IMR-90 (cell line): ENCODE data around the gene RRP1B. TPM values are rescaled to one million over a fixed set of nuclear protein-coding genes. Genes with fewer than 3 reads are reported as not detected.
A peak's percentile ranks its signal among the peaks of the same experiment; 100 is the strongest.

Experiments
- ATAC-seq: fragments of 200-7000 bp; cut with Tn5 transposase; 2 replicates; pipeline ENCODE4 v1.9.1; 2020; ENCODE audit warnings: low read depth, mild to moderate bottlenecking, moderate library complexity
- BruUV-seq: library from RNA; stranded (reverse); fragments of 400-500 nt; replicated peaks from 2 replicates; lab custom pipeline; 2021; lab: Mats Ljungman, UMichigan
- CTCF ChIA-PET: fragments of 300-600 bp; formaldehyde crosslinking; extraction: SDS; loops from one replicate; lab custom pipeline; 2021; ENCODE audit warnings: antibody characterized with exemption; lab: Yijun Ruan, JAX
- POLR2A ChIA-PET: fragments of 300-600 bp; sonication (Branson Sonifier 250); formaldehyde crosslinking; loops from one replicate; lab custom pipeline; 2022; ENCODE audit warnings: antibody characterized with exemption; ENCODE audit not compliant: unreplicated experiment; lab: Charles Lee
- DNase-seq: peaks from one replicate; pipeline ENCODE4 v3.0.0; 2013
- H2AFZ ChIP-seq: replicated peaks from 2 replicates; pipeline ENCODE3; 2013; ENCODE audit warnings: low read length, mild to moderate bottlenecking; ENCODE audit not compliant: poor library complexity
- H2AK5ac ChIP-seq: 2 replicates; pipeline ENCODE4 v1.6.1; 2013; ENCODE audit warnings: low read depth, low read length, inconsistent platforms
- H2AK9ac ChIP-seq: replicated peaks from 2 replicates; pipeline ENCODE3; 2013; ENCODE audit warnings: mild to moderate bottlenecking, low read depth, low read length, moderate library complexity; ENCODE audit not compliant: poor library complexity
- H2BK120ac ChIP-seq: 2 replicates; pipeline ENCODE4 v1.6.1; 2013; ENCODE audit warnings: low read depth, low read length, inconsistent platforms
- H2BK15ac ChIP-seq: 3 replicates; pipeline ENCODE4 v1.6.1; 2013; ENCODE audit warnings: low read depth, low read length, inconsistent platforms
- H2BK20ac ChIP-seq: 2 replicates; pipeline ENCODE4 v1.6.1; 2013; ENCODE audit warnings: low read depth, mild to moderate bottlenecking, inconsistent platforms, low read length, moderate library complexity
- H2BK5ac ChIP-seq: 2 replicates; pipeline ENCODE4 v1.6.1; 2013; ENCODE audit warnings: mild to moderate bottlenecking, low read depth, low read length, inconsistent platforms; ENCODE audit not compliant: poor library complexity, severe bottlenecking
- H3K14ac ChIP-seq: replicated peaks from 2 replicates; pipeline ENCODE4 v1.6.1; 2013; ENCODE audit warnings: low read depth, low read length, inconsistent platforms
- H3K18ac ChIP-seq: 2 replicates; pipeline ENCODE4 v1.6.1; 2013; ENCODE audit warnings: low read depth, low read length, control low read depth
- H3K23ac ChIP-seq: 2 replicates; pipeline ENCODE4 v1.6.1; 2013; ENCODE audit warnings: low read depth, low read length, inconsistent platforms
- H3K27ac ChIP-seq: 2 replicates; pipeline ENCODE4 v1.5.1; 2013; ENCODE audit warnings: mild to moderate bottlenecking, control low read depth, low read length; ENCODE audit not compliant: insufficient read depth
- H3K27me3 ChIP-seq: 2 replicates; pipeline ENCODE4 v1.6.1; 2013; ENCODE audit warnings: low read length; ENCODE audit not compliant: control insufficient read depth, insufficient read depth
- H3K36me3 ChIP-seq: 2 replicates; pipeline ENCODE4 v1.6.1; 2013; ENCODE audit warnings: low read length, mixed read lengths; ENCODE audit not compliant: control insufficient read depth, insufficient read depth
- H3K4ac ChIP-seq: 2 replicates; pipeline ENCODE4 v1.6.1; 2013; ENCODE audit warnings: low read depth, low read length, inconsistent platforms
- H3K4me1 ChIP-seq: 2 replicates; pipeline ENCODE4 v1.6.1; 2013; ENCODE audit warnings: low read length, mixed read lengths; ENCODE audit not compliant: control insufficient read depth, insufficient read depth
- H3K4me2 ChIP-seq: 2 replicates; pipeline ENCODE4 v1.6.1; 2013; ENCODE audit warnings: low read depth, mild to moderate bottlenecking, control low read depth, low read length, moderate library complexity
- H3K4me3 ChIP-seq: 2 replicates; pipeline ENCODE4 v1.5.1; 2013; ENCODE audit warnings: low read depth, mild to moderate bottlenecking, control low read depth, low read length, moderate library complexity; ENCODE audit not compliant: insufficient read depth
- H3K56ac ChIP-seq: 2 replicates; pipeline ENCODE4 v1.6.1; 2013; ENCODE audit warnings: low read length, inconsistent platforms; ENCODE audit not compliant: insufficient read depth; ENCODE audit errors: extremely low read depth
- H3K79me1 ChIP-seq, 2 experiments: 2 replicates each; pipeline ENCODE4 v1.6.1; 2013; ENCODE audit warnings: low read length in 2 of 2, inconsistent platforms in 1 of 2, low read depth in 1 of 2
- H3K9ac ChIP-seq: 2 replicates; pipeline ENCODE4 v1.6.1; 2013; ENCODE audit warnings: low read depth, low read length, control low read depth
- H3K9me1 ChIP-seq: 2 replicates; pipeline ENCODE4 v1.6.1; 2013; ENCODE audit warnings: low read length, inconsistent platforms; ENCODE audit not compliant: insufficient read depth
- H3K9me3 ChIP-seq: 2 replicates; pipeline ENCODE4 v1.6.1; 2013; ENCODE audit warnings: low read length; ENCODE audit not compliant: control insufficient read depth, insufficient read depth
- H4K20me1 ChIP-seq: 2 replicates; pipeline ENCODE4 v1.6.1; 2013; ENCODE audit warnings: low read length, inconsistent platforms; ENCODE audit not compliant: insufficient read depth
- H4K5ac ChIP-seq: 2 replicates; pipeline ENCODE4 v1.6.1; 2013; ENCODE audit warnings: mild to moderate bottlenecking, low read depth, low read length, control low read depth
- H4K8ac ChIP-seq, 2 experiments: 2 replicates each; pipeline ENCODE4 v1.6.1; 2013; ENCODE audit warnings: low read depth in 2 of 2, low read length in 2 of 2, control low read depth in 1 of 2, inconsistent platforms in 1 of 2
- H4K91ac ChIP-seq: 2 replicates; pipeline ENCODE4 v1.6.1; 2013; ENCODE audit warnings: low read depth, low read length, inconsistent platforms; ENCODE audit not compliant: insufficient read depth
- BHLHE40 ChIP-seq: fragments of 150-350 bp; IDR thresholded peaks from 2 replicates; pipeline ENCODE4 v1.6.1; 2016; ENCODE audit warnings: mild to moderate bottlenecking, low read depth, low read length
- CEBPB ChIP-seq: IDR thresholded peaks from 2 replicates; pipeline ENCODE4 v1.6.1; 2012; ENCODE audit warnings: low read depth, low read length, improper control_type of control experiment
- CHD1 ChIP-seq: IDR thresholded peaks from 2 replicates; pipeline ENCODE4 v1.6.1; 2012; ENCODE audit warnings: low read depth, low read length, improper control_type of control experiment
- CTCF ChIP-seq: conservative IDR thresholded peaks from 2 replicates; pipeline ENCODE4 v1.5.1; 2012; ENCODE audit warnings: mild to moderate bottlenecking, low read depth, low read length, improper control_type of control experiment
- FOS ChIP-seq: fragments of 150-350 bp; IDR thresholded peaks from 2 replicates; pipeline ENCODE4 v1.6.1; 2016; ENCODE audit warnings: low read depth, low read length
- MAFK ChIP-seq: IDR thresholded peaks from 2 replicates; pipeline ENCODE4 v1.6.1; 2012; ENCODE audit warnings: low read depth, low read length, improper control_type of control experiment
- MAZ ChIP-seq: IDR thresholded peaks from 2 replicates; pipeline ENCODE4 v1.6.1; 2012; ENCODE audit warnings: low read depth, mild to moderate bottlenecking, low read length, improper control_type of control experiment, moderate library complexity, borderline replicate concordance
- MXI1 ChIP-seq: IDR thresholded peaks from 2 replicates; pipeline ENCODE4 v1.6.1; 2012; ENCODE audit warnings: low read depth, mild to moderate bottlenecking, low read length, moderate library complexity, borderline replicate concordance
- NFE2L2 ChIP-seq: fragments of 150-350 bp; IDR thresholded peaks from 2 replicates; pipeline ENCODE4 v1.6.1; 2016; ENCODE audit warnings: low read depth, mild to moderate bottlenecking, low read length
- POLR2A ChIP-seq: IDR thresholded peaks from 2 replicates; pipeline ENCODE4 v1.6.1; 2012; ENCODE audit warnings: mild to moderate bottlenecking, low read depth, low read length
- RAD21 ChIP-seq: IDR thresholded peaks from 2 replicates; pipeline ENCODE4 v1.6.1; 2012; ENCODE audit warnings: low read length, improper control_type of control experiment
- RCOR1 ChIP-seq: IDR thresholded peaks from 2 replicates; pipeline ENCODE4 v1.6.1; 2012; ENCODE audit warnings: mild to moderate bottlenecking, low read length, improper control_type of control experiment; ENCODE audit not compliant: insufficient replicate concordance
- RFX5 ChIP-seq: IDR thresholded peaks from 2 replicates; pipeline ENCODE4 v1.8.0; 2012; ENCODE audit warnings: low read depth, mild to moderate bottlenecking, low read length, moderate library complexity
- SMC3 ChIP-seq: fragments of 150-350 bp; IDR thresholded peaks from 2 replicates; pipeline ENCODE4 v1.6.1; 2016; ENCODE audit warnings: low read depth, mild to moderate bottlenecking, antibody characterized with exemption, low read length, moderate library complexity
- USF2 ChIP-seq: fragments of 150-350 bp; IDR thresholded peaks from 2 replicates; pipeline ENCODE4 v1.6.1; 2017; ENCODE audit warnings: mild to moderate bottlenecking, antibody characterized with exemption, low read length, low read depth
- WGBS, 2 experiments: methylation state at CpG; one replicate each; pipeline versions ENCODE4 v1.1.5 to v1.1.7; 2013; ENCODE audit warnings: missing lambda C conversion rate in 2 of 2; ENCODE audit not compliant: insufficient read length in 1 of 2; ENCODE audit errors: extremely low coverage in 2 of 2; 5-methylcytosine and 5-hydroxymethylcytosine counted together
- dilution Hi-C: fragments of 300-500 bp; cut with HindIII; formaldehyde crosslinking; loops from one replicate; pipeline ENCODE4 v1.14.3; 2018; ENCODE audit warnings: low sequenced_read_pairs; ENCODE audit not compliant: unreplicated experiment
- in situ Hi-C: fragments of 300-500 bp; cut with MboI; formaldehyde crosslinking; loops from 3 replicates; pipeline ENCODE4 v1.14.3; 2019; ENCODE audit warnings: low sequenced_read_pairs, inconsistent platforms, mixed read lengths
- intact Hi-C: fragments of 100-400 bp; cut with micrococcal nuclease; formaldehyde crosslinking; loops from 2 replicates; pipeline ENCODE4 v1.10.0; 2022
- polyA plus RNA-seq, 3 experiments: library from polyadenylated mRNA; depleted of rRNA; stranded (reverse); fragments of >200 nt; gene quantifications; 2 replicates each; pipeline ENCODE4 v1.2.3, GENCODE V29; 2012; ENCODE audit warnings: low replicate concordance in 1 of 3
- total RNA-seq: library from RNA; depleted of rRNA; stranded (reverse); fragments of >200 nt; gene quantifications from 2 replicates; pipeline ENCODE4 v1.2.3, GENCODE V29; 2012

RRP1B gene
- total and polyA plus RNA-seq, 2 of the 4 experiments (the other 2 are of a cell fraction) = 11.1 to 16.1 TPM

GRCh38 chr21:43733529-43734071, 74.2 kb downstream of the RRP1B start:
- peaks cover 16% of the 10 kb centered on the region for H3K9me1 ChIP-seq
- no peak overlapping the region for H2BK15ac ChIP-seq
- no peaks in the 10 kb centered on the region for H3K9me3 ChIP-seq
- intact Hi-C loops = loop anchor here (1.0 kb wide), 1 partner anchor 43 kb away; the partner anchor contains the start of gene CSTB
- H3K14ac ChIP-seq = no peak overlapping the region; the same call in 1 of the 2 replicates
- H4K20me1 ChIP-seq = peaks cover 65% of the 10 kb centered on the region
- H3K23ac ChIP-seq = no peak overlapping the region
- peak; percentile 58 for ATAC-seq
- H4K8ac ChIP-seq = no peak overlapping the region
- BruUV-seq = no TSS peak
- H3K36me3 ChIP-seq = peaks cover 18% of the 10 kb centered on the region
- H3K4me1 ChIP-seq = peaks cover 26% of the 10 kb centered on the region
- dilution Hi-C loops = no loop called here
- POLR2A ChIA-PET = no interaction called here
- no peak overlapping the region for H3K9ac ChIP-seq
- H3K56ac ChIP-seq = no peak overlapping the region
- peak; percentile 79 for DNase-seq
- H2AK5ac ChIP-seq = peak overlapping the region; percentile 4; the same call in 1 of the 2 replicates
- in situ Hi-C loops = no loop called here
- H4K5ac ChIP-seq = no peak overlapping the region
- 54% methylated on average over 9 of the region's 15 CpGs; no CpG with 5 or more reads in 1 of the 2 experiments for WGBS, 2 experiments
- H3K79me1 ChIP-seq = peaks cover 23 to 98% of the 10 kb centered on the region in 2 experiments
- H3K4me2 ChIP-seq = peak overlapping the region; percentile 25
- CTCF ChIA-PET = no interaction called here
- peak overlapping the region; percentile 58 for H2AFZ ChIP-seq
- no peak overlapping the region for H3K18ac ChIP-seq
- H2BK20ac ChIP-seq = no peak overlapping the region
- peak overlapping the region; percentile 88 for H2AK9ac ChIP-seq
- H3K27ac ChIP-seq = no peak overlapping the region
- no peak overlapping the region; the same call in 1 of the 2 replicates for H4K91ac ChIP-seq
- H3K4me3 ChIP-seq = no peak overlapping the region
- TF ChIP-seq FOS = peak; percentile 37; the same call in 1 of the 2 replicates
- TF ChIP-seq SMC3 = no peak
- peak; percentile 78 for TF ChIP-seq MXI1
- TF ChIP-seq USF2 = no peak
- no peak for TF ChIP-seq CEBPB
- peak; percentile 70 for TF ChIP-seq BHLHE40
- no peak for TF ChIP-seq RFX5
- TF ChIP-seq CTCF = no peak
- TF ChIP-seq MAZ = no peak
- peak; percentile 17; the same call in 1 of the 2 replicates for TF ChIP-seq MAFK
- TF ChIP-seq RCOR1 = no peak
- no peak for TF ChIP-seq CHD1
- TF ChIP-seq POLR2A = no peak
- no peak for TF ChIP-seq NFE2L2
- TF ChIP-seq RAD21 = no peak
- no peak overlapping the region for H2BK120ac ChIP-seq
- H3K4ac ChIP-seq = peak overlapping the region; percentile 22; the same call in 1 of the 2 replicates
- H3K27me3 ChIP-seq = no peaks in the 10 kb centered on the region
- H2BK5ac ChIP-seq = peak overlapping the region; percentile 23
